Activated CD8-positive, alpha-beta T cell treated with anti-CD3 and anti-CD28 coated beads for 36 hours (primary cell): ENCODE results near the gene TMEM120A. TPM values are rescaled to one million over a fixed set of nuclear protein-coding genes. Genes with fewer than 3 reads are reported as not detected.

Experiments used
- ATAC-seq: fragments of 200-7000 bp; cut with Tn5 transposase; one replicate; pipeline ENCODE4 v1.10.0; 2021; ENCODE audit warnings: mild to moderate bottlenecking, moderate library complexity
- CTCF ChIA-PET: fragments of 350-600 bp; sonication (Branson Sonifier 250); formaldehyde crosslinking; loops from one replicate; lab custom pipeline; 2021; ENCODE audit warnings: antibody characterized with exemption; lab: Charles Lee
- POLR2A ChIA-PET: fragments of 350-600 bp; sonication (Branson Sonifier 250); formaldehyde crosslinking; loops from one replicate; lab custom pipeline; 2021; ENCODE audit warnings: antibody characterized with exemption; lab: Charles Lee
- DNase-seq: peaks from one replicate; pipeline ENCODE4 v3.0.0-alpha.2; 2020
- H3K27ac Mint-ChIP-seq: one replicate; pipeline ENCODE4 v1.8.0; 2021; ENCODE audit warnings: mild to moderate bottlenecking, mixed read lengths
- H3K27me3 Mint-ChIP-seq: one replicate; pipeline ENCODE4 v1.8.0; 2021; ENCODE audit warnings: mixed read lengths
- H3K36me3 Mint-ChIP-seq: one replicate; pipeline ENCODE4 v1.8.0; 2021; ENCODE audit warnings: low read depth, mixed read lengths
- H3K4me1 Mint-ChIP-seq: one replicate; pipeline ENCODE4 v1.8.0; 2021; ENCODE audit warnings: low read depth, mixed read lengths
- H3K4me3 Mint-ChIP-seq: one replicate; pipeline ENCODE4 v1.8.0; 2021; ENCODE audit warnings: mild to moderate bottlenecking, moderate library complexity, mixed read lengths
- H3K9me3 Mint-ChIP-seq: one replicate; pipeline ENCODE4 v1.8.0; 2021; ENCODE audit warnings: mixed read lengths
- CTCF ChIP-seq: fragments of 200-600 bp; IDR thresholded peaks from one replicate; pipeline ENCODE4 v1.8.0; 2022; ENCODE audit warnings: antibody characterized with exemption, mild to moderate bottlenecking
- intact Hi-C: fragments of 100-400 bp; cut with micrococcal nuclease; formaldehyde crosslinking; loops from one replicate; pipeline ENCODE4 v1.10.0; 2022
- total RNA-seq, 2 experiments: library from RNA; stranded (reverse); gene quantifications; one replicate each; pipeline ENCODE4 v1.2.3, GENCODE V29; 2021

TMEM120A gene
- total RNA-seq, 2 experiments from 2014 or later = 12.2 to 12.4 TPM

DNA sequence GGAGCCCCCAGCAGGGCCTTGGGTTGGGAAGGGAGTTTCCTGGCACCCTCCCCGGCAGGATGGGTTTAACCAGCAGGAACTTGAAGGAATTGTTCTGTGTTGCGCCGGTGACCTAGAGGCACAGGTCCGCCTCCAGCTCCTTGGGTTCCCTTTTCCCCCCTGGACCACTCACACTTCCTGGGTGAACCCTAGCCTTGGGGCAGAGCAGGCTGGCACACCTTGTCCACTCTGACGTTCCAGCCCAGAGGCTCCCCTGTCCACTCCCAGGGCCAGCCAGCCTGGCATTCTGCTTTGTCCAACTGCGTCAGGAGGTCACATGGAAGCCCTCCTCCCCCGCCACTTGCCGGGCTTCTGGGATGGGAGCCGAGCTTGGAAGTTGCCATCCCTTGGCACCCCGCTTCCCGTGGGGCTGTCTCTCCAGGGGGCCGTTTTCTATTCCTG lies 25.8 kb downstream of the TMEM120A start:
- intact Hi-C loops = no loop called here
- H3K27ac Mint-ChIP-seq = no peak overlapping the region
- ChIA-PET CTCF (no interaction called here), POLR2A (no interaction called here)
- no peaks in the 10 kb centered on the region for H3K4me1 Mint-ChIP-seq
- H3K4me3 Mint-ChIP-seq = no peak overlapping the region
- no peak for DNase-seq
- no peaks in the 10 kb centered on the region for H3K9me3 Mint-ChIP-seq
- H3K27me3 Mint-ChIP-seq = no peaks in the 10 kb centered on the region
- ATAC-seq = no peak
- peaks cover 7% of the 10 kb centered on the region for H3K36me3 Mint-ChIP-seq
- no peak for TF ChIP-seq CTCF

DNA sequence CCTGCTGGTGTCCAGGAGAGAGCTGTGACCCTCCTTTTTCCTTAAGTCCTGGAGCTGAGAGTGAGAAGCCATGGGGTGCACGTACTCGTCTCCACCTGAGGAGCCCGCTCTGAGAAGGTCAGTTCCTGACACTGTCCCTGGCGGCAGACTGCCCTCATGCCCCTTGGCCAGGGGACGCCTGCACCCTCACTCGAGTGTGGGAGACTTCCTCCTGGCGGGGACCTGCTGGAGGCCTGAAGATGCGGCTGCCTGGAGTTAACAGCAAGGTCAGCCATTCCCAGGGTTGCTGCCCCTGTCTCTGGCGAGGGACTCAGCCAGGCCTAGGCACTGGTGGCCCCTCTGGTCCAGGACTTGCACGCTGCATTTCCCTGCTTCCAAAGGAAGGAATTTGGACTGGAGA lies 26.4 kb downstream of the TMEM120A start:
- no peaks in the 10 kb centered on the region for H3K4me1 Mint-ChIP-seq
- DNase-seq (no peak), ATAC-seq (no peak)
- intact Hi-C loops = no loop called here
- H3K9me3 Mint-ChIP-seq = no peaks in the 10 kb centered on the region
- no peaks in the 10 kb centered on the region for H3K27me3 Mint-ChIP-seq
- ChIA-PET POLR2A (no interaction called here), CTCF (no interaction called here)
- no peak for TF ChIP-seq CTCF
- no peak overlapping the region for H3K4me3 Mint-ChIP-seq
- peaks cover 7% of the 10 kb centered on the region for H3K36me3 Mint-ChIP-seq
- no peak overlapping the region for H3K27ac Mint-ChIP-seq

GRCh38 chr7:75967487-75967997 lies 26.9 kb downstream of the TMEM120A start:
- Mint-ChIP-seq H3K4me3 (no peak overlapping the region), H3K27ac (no peak overlapping the region), H3K9me3 (no peaks in the 10 kb centered on the region), H3K36me3 (peaks cover 7% of the 10 kb centered on the region), H3K27me3 (no peaks in the 10 kb centered on the region), H3K4me1 (no peaks in the 10 kb centered on the region)
- TF ChIP-seq CTCF = no peak
- ChIA-PET CTCF (interaction anchor here (0.6 kb wide), 1 partner anchor 25 kb away, joined by 4 read pairs; no protein-coding TSS in a partner anchor), POLR2A (no interaction called here)
- no peak for DNase-seq
- intact Hi-C loops = no loop called here
- ATAC-seq = no peak

- ChIA-PET POLR2A (no interaction called here), CTCF (interaction anchor here (0.6 kb wide), 1 partner anchor 25 kb away, joined by 4 read pairs; no protein-coding TSS in a partner anchor)
- Mint-ChIP-seq H3K9me3 (no peaks in the 10 kb centered on the region), H3K4me1 (no peaks in the 10 kb centered on the region), H3K36me3 (peaks cover 2% of the 10 kb centered on the region), H3K27ac (no peak overlapping the region), H3K27me3 (no peaks in the 10 kb centered on the region), H3K4me3 (no peak overlapping the region)
- TF ChIP-seq CTCF = no peak
- DNase-seq (no peak), ATAC-seq (no peak)
- intact Hi-C loops = no loop called here
These were observed 27.3 kb downstream of the TMEM120A start for GRCh38 chr7:75967055-75967454.

- no peaks in the 10 kb centered on the region for H3K9me3 Mint-ChIP-seq
- H3K4me1 Mint-ChIP-seq = no peaks in the 10 kb centered on the region
- no peak overlapping the region for H3K27ac Mint-ChIP-seq
- no peak for DNase-seq
- ChIA-PET CTCF (no interaction called here), POLR2A (no interaction called here)
- intact Hi-C loops = no loop called here
- no peak overlapping the region for H3K4me3 Mint-ChIP-seq
- H3K27me3 Mint-ChIP-seq = no peaks in the 10 kb centered on the region
- TF ChIP-seq CTCF = no peak
- H3K36me3 Mint-ChIP-seq = no peaks in the 10 kb centered on the region
- ATAC-seq = no peak
These were observed 28.0 kb downstream of the TMEM120A start for GRCh38 chr7:75966190-75966961.
